NT2/D1 (cell line): ENCODE data around the gene STK17A.

Source experiments
- SUZ12 ChIP-seq: IDR thresholded peaks from 2 replicates; pipeline ENCODE4 v1.6.1; 2011; ENCODE audit not compliant: insufficient read length, insufficient read depth; ENCODE audit errors: extremely low read depth
- ZNF274 ChIP-seq: IDR thresholded peaks from 2 replicates; pipeline ENCODE4 v1.6.1; 2011; ENCODE audit warnings: mild to moderate bottlenecking, low read depth, low read length

DNA sequence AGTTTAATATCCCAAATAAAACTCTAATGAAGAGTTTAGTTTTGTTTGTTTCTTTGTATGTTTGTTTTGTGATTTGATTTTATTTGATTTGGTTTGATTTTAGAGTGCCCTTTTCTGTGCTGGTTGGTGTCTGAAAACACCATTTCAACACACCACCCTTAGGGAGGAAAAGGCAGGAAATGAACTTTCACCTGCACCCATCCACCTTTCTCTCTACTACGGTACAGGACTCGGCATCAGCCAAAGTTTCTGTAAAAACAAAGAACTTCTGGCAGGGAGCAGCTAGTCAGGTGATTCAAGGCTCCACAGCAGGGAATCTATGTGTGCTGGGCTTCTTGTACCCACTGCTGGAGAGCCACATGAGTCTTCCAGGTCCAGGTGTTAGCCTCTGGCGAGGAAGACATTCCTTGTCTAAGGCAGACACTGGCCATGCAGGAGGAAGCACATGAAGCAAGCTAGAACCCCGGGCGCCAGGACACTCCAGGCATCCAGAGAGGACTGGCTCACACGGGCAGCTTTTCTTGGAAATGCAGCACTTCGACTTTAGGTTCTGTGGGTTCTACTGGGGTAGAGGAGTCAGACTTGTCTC, 22.1 kb upstream of the STK17A start:
- TF ChIP-seq ZNF274 = no peak
- no peak for TF ChIP-seq SUZ12
